Measurements from ENCODE around the gene GPR15. TPM values are rescaled to one million over a fixed set of nuclear protein-coding genes. Genes with fewer than 3 reads are reported as not detected.

GPR15 gene
- total RNA-seq, result 10 to 100 TPM in 1 of 2 donors, 1 to 10 TPM in 1; 1.4 to 13.2 TPM

DNA sequence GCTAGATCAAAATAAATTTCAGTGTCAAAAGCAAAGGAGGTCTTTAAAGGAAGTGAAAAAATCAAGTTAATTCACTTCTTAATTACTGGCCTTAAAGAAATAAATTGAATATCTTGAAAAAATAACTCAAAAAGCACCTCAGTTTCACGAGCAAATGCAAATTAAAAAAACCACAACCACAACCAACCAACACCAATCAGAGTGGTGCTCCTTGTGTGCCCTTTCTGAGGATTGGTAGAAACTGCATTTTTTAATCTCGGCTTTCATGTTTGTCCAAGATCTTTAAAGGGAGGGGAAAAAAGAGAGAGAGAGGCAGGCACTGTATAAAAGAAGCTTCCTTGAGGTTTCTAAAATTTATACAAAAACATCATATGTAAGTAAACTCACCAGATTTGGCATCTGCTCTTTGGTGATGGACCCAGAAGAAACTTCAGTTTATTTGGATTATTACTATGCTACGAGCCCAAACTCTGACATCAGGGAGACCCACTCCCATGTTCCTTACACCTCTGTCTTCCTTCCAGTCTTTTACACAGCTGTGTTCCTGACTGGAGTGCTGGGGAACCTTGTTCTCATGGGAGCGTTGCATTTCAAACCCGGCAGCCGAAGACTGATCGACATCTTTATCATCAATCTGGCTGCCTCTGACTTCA lies at the start of gene GPR15:
Gene GPR15, plus strand, starts transcription at position 357 of the 653 bp plus-strand sequence. Its CDS starts 56 bp downstream, at position 413.
- Mint-ChIP-seq H3K9me3 (no peaks in the 10 kb centered on the region), H3K27me3 (no peaks in the 10 kb centered on the region), H3K27ac (peak within 1 kb of the TSS; percentile 39 to 67), H3K4me3 (peak within 1 kb of the TSS; percentile 55), H3K36me3 (peaks cover 6% of the 10 kb centered on the region), H3K4me1 (ENCODE audit: low read depth in 2 of 2) (peaks cover 2 to 31% of the 10 kb centered on the region in 2 donors)
- DNase-seq (ENCODE audit: low spot score) (no peak), ATAC-seq (no peak)

DNA sequence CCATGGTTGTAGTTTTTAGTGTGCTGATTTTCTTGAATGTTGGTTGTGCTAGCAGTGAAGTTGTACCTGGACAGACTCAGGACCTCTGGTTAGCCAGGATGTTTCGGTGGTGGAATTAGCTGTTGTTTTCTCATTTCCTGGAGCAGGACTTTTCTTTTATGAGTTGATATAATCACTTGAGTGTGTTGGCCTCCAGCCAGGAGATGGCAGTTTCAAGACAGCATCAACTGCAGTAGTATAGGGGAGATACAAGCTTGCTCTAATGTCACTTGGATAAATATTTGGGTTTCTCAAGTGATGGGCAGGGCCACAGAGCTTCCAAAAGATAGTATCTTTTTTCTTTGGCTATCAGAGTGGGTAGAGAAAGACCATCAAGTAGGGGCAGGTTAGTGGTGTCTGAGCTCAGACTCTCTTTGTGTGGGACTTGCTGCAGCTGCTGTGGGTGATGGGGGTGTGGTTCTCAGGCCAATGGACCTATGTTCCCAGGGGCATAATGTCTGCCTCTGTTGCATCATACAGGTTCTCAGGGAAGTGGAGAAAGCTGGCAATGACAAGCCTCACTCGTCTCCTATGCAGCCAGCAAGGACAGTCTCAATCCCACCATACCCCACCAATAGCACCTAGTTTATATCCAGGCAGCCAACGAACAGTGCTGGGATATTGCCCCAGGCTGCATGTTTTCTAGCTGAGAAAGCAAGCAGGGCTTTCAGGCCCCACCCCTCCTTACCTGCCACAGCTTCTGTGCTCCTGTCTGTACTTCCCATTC lies 48.9 kb upstream of the GPR15 start:
- ATAC-seq (no peak), DNase-seq (ENCODE audit: low spot score) (no peak)
- H3K4me1 Mint-ChIP-seq (ENCODE audit: low read depth in 2 of 2), result no peaks in the 10 kb centered on the region
- peaks cover 47% of the 10 kb centered on the region for H3K36me3 Mint-ChIP-seq
- H3K9me3 Mint-ChIP-seq, result peaks cover 27% of the 10 kb centered on the region
- H3K4me3 Mint-ChIP-seq, result no peak overlapping the region
- no peaks in the 10 kb centered on the region for H3K27me3 Mint-ChIP-seq
- H3K27ac Mint-ChIP-seq, result no peak overlapping the region

DNA sequence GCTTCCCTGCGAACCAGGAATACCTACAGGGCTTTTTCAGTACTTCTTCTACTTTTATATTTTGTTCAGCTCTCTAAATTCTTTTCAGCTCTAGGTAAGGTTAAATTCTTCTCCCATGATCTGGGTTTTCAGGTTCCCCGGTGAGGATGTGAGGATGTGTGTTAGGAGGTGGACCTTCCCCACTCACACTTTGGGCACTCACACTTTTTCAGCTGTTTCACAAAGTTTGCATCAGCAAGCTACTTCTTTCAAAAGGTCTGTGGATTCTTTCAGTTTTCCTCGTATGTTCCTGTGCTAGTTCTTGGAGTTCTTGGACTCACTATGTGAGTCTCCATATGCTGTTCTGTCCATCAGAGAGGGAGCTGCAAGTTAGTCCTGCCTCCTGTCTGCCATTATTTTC lies 48.2 kb upstream of the GPR15 start:
- Mint-ChIP-seq H3K4me3 (no peak overlapping the region), H3K4me1 (ENCODE audit: low read depth in 2 of 2) (no peaks in the 10 kb centered on the region), H3K9me3 (peaks cover 31% of the 10 kb centered on the region), H3K36me3 (peaks cover 53% of the 10 kb centered on the region), H3K27ac (no peak overlapping the region), H3K27me3 (no peaks in the 10 kb centered on the region)
- ATAC-seq (no peak), DNase-seq (ENCODE audit: low spot score) (no peak)

DNA sequence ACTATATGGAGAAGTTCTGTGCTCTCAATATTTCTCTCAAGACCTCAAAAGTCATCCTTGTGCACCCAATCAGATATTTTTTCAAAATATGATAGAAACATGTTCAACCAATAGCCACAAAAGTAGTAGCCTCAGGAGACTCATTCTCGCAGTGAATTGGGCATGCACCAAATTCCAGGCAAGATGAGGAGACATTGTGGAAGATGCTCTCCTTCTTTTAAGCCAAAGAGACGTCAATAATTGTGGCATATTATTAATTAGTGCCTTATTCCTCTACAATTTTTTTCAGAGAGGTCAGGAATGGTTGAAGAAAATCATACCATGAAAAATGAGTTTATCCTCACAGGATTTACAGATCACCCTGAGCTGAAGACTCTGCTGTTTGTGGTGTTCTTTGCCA lies 34.4 kb upstream of the GPR15 start, which contains the start of gene OR5K2:
Gene OR5K2, plus strand, starts transcription at position 301 of the 400 bp plus-strand sequence. Its CDS starts 0 bp downstream, at position 301.
- Mint-ChIP-seq H3K4me3 (no peak within 1 kb of the TSS), H3K27ac (no peak within 1 kb of the TSS), H3K27me3 (peaks cover 0 to 4% of the 10 kb centered on the region in 2 donors), H3K4me1 (ENCODE audit: low read depth in 2 of 2) (peaks cover 0 to 2% of the 10 kb centered on the region in 2 donors), H3K9me3 (no peaks in the 10 kb centered on the region), H3K36me3 (no peaks in the 10 kb centered on the region)
- ATAC-seq, result no peak
- DNase-seq (ENCODE audit: low spot score), result no peak

DNA sequence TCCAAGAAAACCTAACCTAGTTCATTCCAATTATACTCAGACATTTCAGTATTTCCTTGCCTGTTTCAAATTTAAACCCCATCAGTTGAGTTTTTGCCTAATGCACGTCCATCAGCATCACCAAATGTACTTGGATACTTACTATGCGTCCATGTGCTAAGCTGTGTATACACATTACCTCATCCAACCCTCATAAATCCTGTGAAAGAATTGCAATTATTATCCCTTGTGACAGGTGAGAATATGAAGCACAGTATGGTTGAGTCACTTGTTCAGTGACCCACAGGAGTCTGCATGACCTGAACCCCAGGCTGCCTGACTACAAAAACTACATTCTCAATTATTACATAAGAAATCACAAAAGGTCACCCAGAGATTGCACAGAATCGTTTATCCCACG lies 31.8 kb upstream of the GPR15 start:
- Mint-ChIP-seq H3K4me3 (no peak overlapping the region), H3K36me3 (peaks cover 6% of the 10 kb centered on the region), H3K27me3 (no peaks in the 10 kb centered on the region), H3K9me3 (no peaks in the 10 kb centered on the region), H3K4me1 (ENCODE audit: low read depth in 2 of 2) (peaks cover 6 to 9% of the 10 kb centered on the region in 2 donors), H3K27ac (no peak overlapping the region)
- ATAC-seq, result no peak
- no peak for DNase-seq (ENCODE audit: low spot score)

DNA sequence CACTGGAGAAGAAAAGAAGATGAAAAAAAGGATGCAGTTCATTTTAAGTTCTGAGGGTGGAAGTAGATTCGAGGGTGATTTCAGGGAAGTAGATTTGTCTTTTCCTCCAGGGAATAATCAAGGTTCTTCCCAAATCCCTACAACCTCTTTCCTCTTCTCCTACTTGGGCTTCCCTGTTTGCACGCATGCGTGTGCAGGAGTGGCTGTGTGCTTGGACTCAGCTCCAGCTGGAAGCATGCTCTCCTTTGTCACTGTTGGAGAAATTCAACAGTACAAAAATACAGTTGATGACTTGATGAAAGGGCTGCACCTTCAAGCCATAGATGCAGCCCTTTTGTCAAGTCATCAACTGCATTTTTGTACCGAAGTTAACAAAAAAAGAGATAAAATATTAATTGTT lies 30.5 kb upstream of the GPR15 start:
- no peak for DNase-seq (ENCODE audit: low spot score)
- Mint-ChIP-seq H3K4me1 (ENCODE audit: low read depth in 2 of 2) (peaks cover 9% of the 10 kb centered on the region in 2 donors), H3K9me3 (no peaks in the 10 kb centered on the region), H3K4me3 (no peak overlapping the region), H3K27ac (no peak overlapping the region), H3K36me3 (peaks cover 10% of the 10 kb centered on the region), H3K27me3 (no peaks in the 10 kb centered on the region)
- ATAC-seq, result no peak

DNA sequence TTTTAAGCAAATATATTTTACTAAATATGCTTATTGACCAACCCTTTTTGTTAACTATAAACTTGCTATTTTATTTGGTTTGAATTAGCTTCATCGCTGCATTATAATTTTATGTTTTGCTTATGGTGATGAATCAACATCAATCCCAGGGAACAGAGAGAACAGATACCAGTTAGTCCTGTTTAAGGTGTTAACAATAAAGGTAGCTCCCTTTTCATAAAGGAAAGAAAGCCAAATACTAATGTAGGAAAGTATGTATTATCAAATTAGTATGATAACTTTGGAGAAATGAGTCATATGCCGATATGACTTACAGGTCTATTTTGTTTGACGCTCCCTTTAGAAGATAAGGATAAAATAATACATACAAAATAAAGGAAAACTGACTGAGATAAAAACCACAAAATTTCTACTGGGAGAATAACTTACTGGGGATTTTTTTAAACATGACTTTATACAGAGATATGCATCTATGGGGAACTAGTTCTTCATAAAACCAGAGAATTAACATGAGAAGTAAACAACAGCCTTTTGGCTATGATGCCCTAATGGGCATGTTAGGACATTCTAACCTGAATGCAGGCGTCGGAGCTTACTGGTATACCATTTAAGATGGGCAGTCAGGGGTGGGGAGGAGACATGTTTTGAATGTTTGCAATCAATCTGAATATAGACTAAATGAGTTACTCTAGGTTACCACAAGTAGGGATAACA lies 29.8 kb upstream of the GPR15 start:
- Mint-ChIP-seq H3K36me3 (peaks cover 18% of the 10 kb centered on the region), H3K9me3 (no peaks in the 10 kb centered on the region), H3K4me1 (ENCODE audit: low read depth in 2 of 2) (peaks cover 9% of the 10 kb centered on the region in 2 donors), H3K27ac (no peak overlapping the region), H3K4me3 (no peak overlapping the region), H3K27me3 (no peaks in the 10 kb centered on the region)
- no peak for ATAC-seq
- DNase-seq (ENCODE audit: low spot score), result no peak

DNA sequence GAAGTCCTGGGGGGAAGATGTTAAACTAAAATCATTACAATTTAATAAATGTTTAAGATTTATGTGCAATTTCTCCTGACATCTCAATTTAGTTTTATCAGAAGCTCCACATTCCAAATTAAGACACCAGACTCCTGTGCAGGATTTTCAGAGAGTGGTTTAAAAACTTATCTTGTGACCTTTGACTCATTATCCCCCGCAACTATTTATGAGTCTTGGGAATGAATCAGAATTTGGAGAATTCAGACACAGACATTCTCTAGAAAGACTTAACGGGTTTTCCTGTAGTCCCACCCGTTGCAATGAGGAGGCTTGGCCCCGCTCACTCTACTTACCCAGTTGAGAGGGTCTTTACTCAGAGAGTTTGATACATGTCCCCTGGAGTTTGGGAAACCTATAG lies 27.2 kb upstream of the GPR15 start:
- H3K4me1 Mint-ChIP-seq (ENCODE audit: low read depth in 2 of 2), result peaks cover 9 to 14% of the 10 kb centered on the region in 2 donors
- no peak overlapping the region for H3K27ac Mint-ChIP-seq
- DNase-seq (ENCODE audit: low spot score) (no peak), ATAC-seq (no peak)
- peaks cover 28% of the 10 kb centered on the region for H3K36me3 Mint-ChIP-seq
- H3K27me3 Mint-ChIP-seq, result no peaks in the 10 kb centered on the region
- H3K4me3 Mint-ChIP-seq, result no peak overlapping the region
- H3K9me3 Mint-ChIP-seq, result no peaks in the 10 kb centered on the region

DNA sequence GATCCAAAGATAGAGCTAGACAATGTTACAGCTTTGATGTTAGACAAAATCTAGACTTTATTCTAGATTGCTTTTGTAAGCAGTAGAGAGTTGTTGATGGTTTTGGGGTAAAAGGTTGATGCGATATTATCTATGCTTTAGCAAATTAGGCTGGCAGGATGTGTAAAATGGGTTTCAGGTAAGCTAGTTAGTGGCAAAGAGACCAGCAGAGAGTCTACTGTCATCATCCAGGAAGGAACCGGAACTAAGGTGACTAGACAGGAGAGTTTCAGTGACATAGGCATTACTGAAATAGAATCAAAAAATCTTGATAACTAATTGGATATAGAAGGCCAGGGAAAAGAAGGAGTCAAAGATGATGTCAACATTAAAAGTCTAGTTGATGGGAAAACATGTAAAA lies 23.2 kb upstream of the GPR15 start:
- Mint-ChIP-seq H3K27me3 (no peaks in the 10 kb centered on the region), H3K4me3 (no peak overlapping the region), H3K4me1 (ENCODE audit: low read depth in 2 of 2) (peaks cover 13 to 24% of the 10 kb centered on the region in 2 donors), H3K36me3 (peaks cover 43% of the 10 kb centered on the region), H3K27ac (no peak overlapping the region), H3K9me3 (no peaks in the 10 kb centered on the region)
- ATAC-seq (no peak), DNase-seq (ENCODE audit: low spot score) (no peak)

DNA sequence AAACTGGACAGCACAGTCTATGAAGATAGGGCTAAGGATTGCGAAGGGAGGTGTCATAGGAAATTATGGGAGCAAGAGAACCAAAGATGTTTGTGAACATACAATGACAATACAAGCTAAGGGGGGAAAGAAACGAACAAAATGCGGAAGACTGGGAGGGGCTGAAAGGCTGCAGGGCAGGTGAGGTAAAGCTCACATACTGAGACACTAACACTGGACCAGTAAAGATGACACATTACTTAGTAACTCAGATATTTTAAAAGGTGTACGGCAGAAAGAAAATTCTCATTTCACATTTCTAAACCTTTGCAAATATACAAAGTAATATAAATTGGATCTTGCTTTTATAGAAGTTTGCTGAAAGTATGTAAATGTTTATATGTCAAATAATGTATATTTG lies 19.2 kb upstream of the GPR15 start:
- Mint-ChIP-seq H3K27me3 (no peaks in the 10 kb centered on the region), H3K27ac (peak overlapping the region; percentile 2 to 40), H3K4me1 (ENCODE audit: low read depth in 2 of 2) (peaks cover 34 to 39% of the 10 kb centered on the region in 2 donors), H3K4me3 (no peak overlapping the region), H3K36me3 (peaks cover 48% of the 10 kb centered on the region), H3K9me3 (no peaks in the 10 kb centered on the region)
- ATAC-seq, result no peak
- no peak for DNase-seq (ENCODE audit: low spot score)

DNA sequence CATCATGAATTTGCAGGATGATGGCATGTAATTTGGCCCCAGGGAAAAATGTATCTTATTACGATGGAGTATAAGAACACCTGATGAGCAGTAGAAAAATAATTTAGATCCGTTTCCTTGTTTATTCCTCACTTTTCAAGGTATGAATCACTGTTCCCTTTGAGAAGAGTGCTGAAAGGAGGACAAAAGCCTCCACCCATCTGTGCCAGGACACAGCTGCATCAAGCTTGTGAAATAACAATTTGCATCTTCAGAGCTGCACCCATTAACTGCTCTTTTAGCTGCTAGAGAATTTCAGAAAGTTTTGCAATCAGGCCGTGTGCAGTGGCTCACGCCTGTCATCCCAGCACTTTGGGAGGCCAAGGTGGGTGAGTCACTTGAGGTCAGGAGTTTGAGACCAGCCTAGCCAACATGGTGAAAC lies 18.7 kb upstream of the GPR15 start:
- H3K9me3 Mint-ChIP-seq, result no peaks in the 10 kb centered on the region
- no peak overlapping the region for H3K4me3 Mint-ChIP-seq
- peaks cover 46% of the 10 kb centered on the region for H3K36me3 Mint-ChIP-seq
- DNase-seq (ENCODE audit: low spot score) (peak; percentile 61), ATAC-seq (peak; percentile 87 to 88)
- no peaks in the 10 kb centered on the region for H3K27me3 Mint-ChIP-seq
- peaks cover 35 to 41% of the 10 kb centered on the region in 2 donors for H3K4me1 Mint-ChIP-seq (ENCODE audit: low read depth in 2 of 2)
- H3K27ac Mint-ChIP-seq, result peak overlapping the region; percentile 2 to 40

DNA sequence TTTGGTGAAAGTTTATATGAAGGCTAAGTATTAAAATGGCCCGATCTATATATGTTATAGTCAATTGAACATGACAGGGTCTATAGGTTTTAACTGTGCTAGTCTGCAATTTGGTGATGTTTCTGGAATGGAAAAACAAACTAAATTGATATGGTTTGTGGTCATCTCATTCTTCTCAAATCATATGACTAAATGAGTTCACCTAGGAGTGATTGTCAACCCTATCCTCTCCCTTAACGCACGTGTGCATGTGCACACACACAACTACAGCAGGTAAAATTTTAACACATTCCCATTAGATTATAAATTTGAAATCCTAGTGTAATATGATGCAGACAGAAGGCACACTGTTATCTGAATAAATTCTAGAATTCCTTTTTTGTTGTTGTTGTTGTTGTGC lies 18.0 kb upstream of the GPR15 start:
- H3K4me1 Mint-ChIP-seq (ENCODE audit: low read depth in 2 of 2), result peaks cover 35 to 47% of the 10 kb centered on the region in 2 donors
- no peak overlapping the region for H3K4me3 Mint-ChIP-seq
- H3K27me3 Mint-ChIP-seq, result no peaks in the 10 kb centered on the region
- DNase-seq (ENCODE audit: low spot score) (no peak), ATAC-seq (peak in 1 of 2 donors; percentile 8)
- H3K27ac Mint-ChIP-seq, result peak overlapping the region in 1 of 2 donors; percentile 2
- H3K9me3 Mint-ChIP-seq, result no peaks in the 10 kb centered on the region
- H3K36me3 Mint-ChIP-seq, result peaks cover 46% of the 10 kb centered on the region

DNA sequence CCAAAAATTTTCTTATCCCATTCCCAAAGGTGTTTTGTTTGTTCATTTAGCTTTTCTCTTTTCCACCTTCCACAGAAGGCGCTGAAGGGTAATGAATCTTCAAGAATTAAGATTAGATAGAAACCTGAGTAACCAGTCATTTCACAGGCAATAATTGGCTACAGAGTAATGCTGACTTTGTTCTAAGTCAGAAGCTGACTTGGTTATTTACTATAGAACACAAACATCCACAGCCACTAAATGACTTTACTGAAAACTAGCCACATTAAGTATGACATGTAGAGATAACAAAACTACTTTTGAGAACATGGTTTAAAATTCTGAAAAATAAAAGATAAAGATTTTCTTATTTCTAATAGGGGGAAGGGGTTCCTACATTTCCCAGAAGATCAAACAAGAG lies 16.8 kb upstream of the GPR15 start:
- no peak for DNase-seq (ENCODE audit: low spot score)
- H3K4me1 Mint-ChIP-seq (ENCODE audit: low read depth in 2 of 2), result peaks cover 45 to 59% of the 10 kb centered on the region in 2 donors
- H3K27me3 Mint-ChIP-seq, result no peaks in the 10 kb centered on the region
- no peak overlapping the region for H3K27ac Mint-ChIP-seq
- ATAC-seq, result no peak
- H3K9me3 Mint-ChIP-seq, result no peaks in the 10 kb centered on the region
- peaks cover 58% of the 10 kb centered on the region for H3K36me3 Mint-ChIP-seq
- no peak overlapping the region for H3K4me3 Mint-ChIP-seq

DNA sequence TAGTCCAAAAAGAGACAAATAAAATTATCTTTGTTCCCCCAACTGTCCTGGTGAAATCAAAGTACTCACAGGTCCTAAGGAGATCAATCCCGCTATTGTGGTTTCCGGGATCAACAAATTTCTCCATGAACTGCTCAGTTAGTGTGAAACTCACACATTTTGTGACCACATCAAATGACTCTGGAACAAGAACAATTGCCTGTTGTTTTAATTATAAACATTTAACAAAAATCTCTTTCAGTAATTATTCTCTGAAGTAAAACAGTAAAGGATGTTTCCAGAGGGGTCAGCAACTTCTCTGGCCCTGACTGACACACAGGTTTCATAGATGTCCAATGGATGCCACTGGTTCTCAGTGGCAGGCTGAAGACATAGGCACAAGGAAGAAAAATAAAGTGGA lies 13.0 kb upstream of the GPR15 start:
- H3K4me3 Mint-ChIP-seq, result peak overlapping the region; percentile 92
- H3K9me3 Mint-ChIP-seq, result no peaks in the 10 kb centered on the region
- H3K4me1 Mint-ChIP-seq (ENCODE audit: low read depth in 2 of 2), result peaks cover 53 to 76% of the 10 kb centered on the region in 2 donors

More for the DNA sequence above, 13.0 kb upstream of the GPR15 start:
- H3K27ac Mint-ChIP-seq, result peak overlapping the region; percentile 80 to 81
- H3K36me3 Mint-ChIP-seq, result peaks cover 63% of the 10 kb centered on the region
- ATAC-seq, result no peak
- no peak for DNase-seq (ENCODE audit: low spot score)
- H3K27me3 Mint-ChIP-seq, result no peaks in the 10 kb centered on the region

Data from natural killer cell treated with Interleukin-12 subunit alpha and Interleukin-12 subunit beta and Interleukin-15 and Interleukin-18, amount 100 ng/mL, for 72 hours (primary cell).